GM10266 (cell line): ENCODE results near the gene SCAPER.
"Not testable (repeated sequence)": the region's sequence is repeated elsewhere in the genome, so short reads cannot be mapped to it uniquely, and the experiment has no call there.

ENCODE experiments used
- DNase-seq: peaks from one replicate; pipeline ENCODE4 v3.0.0; 2012; ENCODE audit errors: extremely low spot score
- TF ChIP-seq, protein P1 (sequence below): IDR thresholded peaks from 2 replicates; pipeline ENCODE4 v1.5.1; 2012; ENCODE audit warnings: mild to moderate bottlenecking, low read depth; ENCODE audit not compliant: control insufficient read depth, insufficient read depth; ENCODE audit errors: missing control alignments

SCAPER gene

DNA sequence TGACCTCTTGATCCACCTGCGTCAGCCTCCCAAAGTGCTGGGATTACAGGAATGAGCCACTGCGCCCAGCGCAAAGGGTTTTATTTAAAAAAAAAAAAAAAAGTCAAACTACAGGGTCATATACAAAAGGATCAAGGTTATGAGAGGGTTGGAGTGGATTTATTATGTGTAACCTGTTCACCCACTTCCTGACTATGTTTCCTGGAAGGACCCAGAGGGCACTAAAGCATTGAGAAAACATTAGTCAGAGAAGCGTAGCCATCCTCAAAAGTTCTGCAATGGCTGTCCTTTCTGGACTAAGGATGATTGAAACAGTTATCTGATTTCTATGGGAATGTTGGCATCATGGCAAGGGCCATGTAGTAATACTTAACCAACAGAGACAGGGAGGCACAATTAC is 7.3 kb upstream of the SCAPER start:
- no peak for DNase-seq
- TF ChIP-seq, protein P1, sequence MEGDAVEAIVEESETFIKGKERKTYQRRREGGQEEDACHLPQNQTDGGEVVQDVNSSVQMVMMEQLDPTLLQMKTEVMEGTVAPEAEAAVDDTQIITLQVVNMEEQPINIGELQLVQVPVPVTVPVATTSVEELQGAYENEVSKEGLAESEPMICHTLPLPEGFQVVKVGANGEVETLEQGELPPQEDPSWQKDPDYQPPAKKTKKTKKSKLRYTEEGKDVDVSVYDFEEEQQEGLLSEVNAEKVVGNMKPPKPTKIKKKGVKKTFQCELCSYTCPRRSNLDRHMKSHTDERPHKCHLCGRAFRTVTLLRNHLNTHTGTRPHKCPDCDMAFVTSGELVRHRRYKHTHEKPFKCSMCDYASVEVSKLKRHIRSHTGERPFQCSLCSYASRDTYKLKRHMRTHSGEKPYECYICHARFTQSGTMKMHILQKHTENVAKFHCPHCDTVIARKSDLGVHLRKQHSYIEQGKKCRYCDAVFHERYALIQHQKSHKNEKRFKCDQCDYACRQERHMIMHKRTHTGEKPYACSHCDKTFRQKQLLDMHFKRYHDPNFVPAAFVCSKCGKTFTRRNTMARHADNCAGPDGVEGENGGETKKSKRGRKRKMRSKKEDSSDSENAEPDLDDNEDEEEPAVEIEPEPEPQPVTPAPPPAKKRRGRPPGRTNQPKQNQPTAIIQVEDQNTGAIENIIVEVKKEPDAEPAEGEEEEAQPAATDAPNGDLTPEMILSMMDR = no peak

DNA sequence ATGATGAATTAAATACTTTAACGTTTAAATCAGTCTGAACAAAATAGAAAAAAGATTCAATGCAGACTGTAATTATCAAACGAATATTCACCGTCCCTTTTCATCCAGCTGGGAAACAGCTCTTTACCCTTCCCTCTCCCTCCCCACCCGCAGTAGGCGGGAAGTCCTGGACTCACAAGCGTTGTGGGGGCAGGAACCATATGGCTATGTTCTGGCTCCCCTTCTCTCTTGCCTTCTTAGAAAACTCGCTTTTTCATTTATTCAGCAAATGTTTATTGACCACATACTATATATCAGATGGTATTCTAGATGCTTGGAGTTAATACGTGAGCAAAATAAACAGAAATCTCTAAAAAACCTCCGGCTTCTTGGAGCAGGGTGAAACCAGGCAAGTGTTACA is 715 bp upstream of the SCAPER start:
- no peak for DNase-seq
- TF ChIP-seq, protein P1 = no peak

DNA sequence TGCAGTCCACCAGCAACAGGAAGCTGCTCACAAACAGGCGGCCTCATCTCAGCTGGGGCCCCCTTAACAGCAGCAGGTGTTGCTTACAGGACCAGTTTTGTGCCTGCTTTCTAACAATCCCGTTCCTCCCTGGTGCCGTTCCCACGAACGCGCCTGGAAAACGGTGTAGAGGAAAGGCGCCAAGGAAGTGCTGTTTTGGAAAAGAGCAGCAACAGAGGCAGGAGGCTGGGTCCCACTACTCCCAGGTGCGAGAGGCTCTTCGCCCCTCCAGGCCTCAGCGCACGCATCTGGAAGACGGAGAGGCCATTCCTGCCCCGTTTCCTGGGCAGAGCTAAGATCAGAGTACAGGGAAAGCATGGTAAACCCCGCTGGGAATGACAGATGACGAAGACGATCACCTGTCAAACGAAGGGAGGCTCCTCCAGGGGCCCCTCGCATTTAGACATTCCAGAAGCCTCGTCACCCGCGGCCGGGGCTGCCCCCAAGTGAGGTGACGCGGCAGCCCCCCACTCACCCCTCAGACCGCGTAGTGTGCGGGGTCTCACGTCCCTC is 603 bp downstream of the SCAPER start:
- peak; percentile 31 for DNase-seq
- TF ChIP-seq, protein P1 = no peak

DNA sequence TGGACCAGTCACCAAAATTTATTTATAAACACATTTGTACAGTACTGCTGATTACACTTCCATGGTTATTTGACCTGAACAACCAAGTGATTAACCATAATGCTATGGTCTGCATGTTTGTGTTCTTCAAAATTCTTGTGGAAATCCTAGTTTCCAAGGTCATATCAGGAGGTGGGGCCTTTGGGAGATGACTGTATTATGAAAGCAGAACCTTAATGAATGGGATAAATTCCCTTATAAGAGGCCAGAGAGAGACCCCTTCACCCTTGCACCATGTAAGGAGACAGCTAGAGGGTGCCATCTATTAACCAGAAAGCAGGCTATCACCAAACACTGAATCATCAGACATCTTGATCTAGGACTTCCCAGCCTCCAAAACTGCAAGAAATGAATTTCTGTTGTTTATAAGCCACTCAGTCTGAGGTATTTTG is 1.9 kb downstream of the SCAPER start:
- TF ChIP-seq, protein P1 = peak; percentile 57

DNA sequence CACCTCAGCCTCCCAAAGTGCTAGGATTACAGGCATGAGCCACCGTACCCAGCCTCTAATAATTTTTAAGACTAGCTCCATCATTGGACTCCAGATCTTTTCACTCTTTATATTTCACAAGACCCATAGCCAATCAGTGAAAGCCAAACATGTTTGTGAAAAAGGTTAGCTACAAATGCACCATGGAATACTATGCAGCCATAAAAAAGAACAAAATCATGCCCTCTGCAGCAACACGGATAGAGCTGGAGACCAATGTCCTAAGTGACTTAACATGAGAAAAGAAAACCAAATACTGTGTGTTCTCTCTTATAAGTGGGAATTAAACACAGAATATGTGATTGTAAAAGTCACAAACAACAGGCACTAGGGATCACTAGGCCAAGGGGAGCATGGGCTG is 3.2 kb downstream of the SCAPER start:
- DNase-seq = no peak
- TF ChIP-seq, protein P1 = no peak

More for the DNA sequence above, 1.9 kb downstream of the SCAPER start:
- peak; percentile 49 for DNase-seq

DNA sequence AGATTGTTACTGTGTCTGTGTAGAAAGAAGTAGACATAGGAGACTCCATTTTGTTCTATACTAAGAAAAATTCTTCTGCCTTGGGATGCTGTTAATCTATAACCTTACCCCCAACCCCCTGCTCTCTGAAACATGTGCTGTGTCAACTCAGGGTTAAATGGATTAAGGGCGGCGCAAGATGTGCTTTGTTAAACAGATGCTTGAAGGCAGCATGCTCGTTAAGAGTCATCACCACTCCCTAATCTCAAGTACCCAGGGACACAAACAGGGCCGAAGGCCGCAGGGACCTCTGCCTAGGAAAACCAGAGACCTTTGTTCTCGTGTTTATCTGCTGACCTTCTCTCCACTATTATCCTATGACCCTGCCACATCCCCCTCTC is 5.2 kb downstream of the SCAPER start:
- DNase-seq = not testable (repeated sequence)

DNA sequence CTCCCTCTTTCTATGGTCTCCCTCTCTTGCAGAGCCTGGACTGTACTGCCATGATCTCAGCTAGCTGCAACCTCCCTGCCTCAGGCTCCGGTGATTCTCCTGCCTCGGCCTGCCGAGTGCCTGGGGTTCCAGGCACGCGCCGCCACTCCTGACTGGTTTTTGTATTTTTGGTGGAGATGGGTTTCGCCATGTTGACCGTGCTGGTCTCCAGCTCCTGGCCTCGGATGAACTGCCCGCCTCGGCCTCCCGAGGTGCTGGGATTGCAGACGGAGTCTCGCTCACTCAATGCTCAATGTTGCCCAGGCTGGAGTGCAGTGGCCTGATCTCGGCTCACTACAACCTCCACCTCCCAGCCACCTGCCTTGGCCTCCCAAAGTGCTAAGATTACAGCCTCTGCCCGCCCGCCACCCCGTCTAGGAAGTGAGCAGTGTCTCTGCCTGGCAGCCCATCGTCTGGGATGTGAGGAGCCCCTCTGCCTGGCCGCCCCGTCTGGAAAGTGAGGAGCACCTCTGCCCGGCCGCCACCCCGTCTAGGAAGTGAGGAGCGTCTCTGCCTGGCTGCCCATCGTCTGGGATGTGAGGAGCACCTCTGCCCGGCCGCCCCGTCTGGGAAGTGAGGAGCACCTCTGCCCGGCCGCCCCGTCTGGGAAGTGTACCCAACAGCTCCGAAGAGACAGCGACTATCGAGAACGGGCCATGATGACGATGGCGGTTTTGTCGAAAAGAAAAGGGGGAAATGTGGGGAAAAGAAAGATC is 5.8 kb downstream of the SCAPER start:
- not testable (repeated sequence) for DNase-seq

DNA sequence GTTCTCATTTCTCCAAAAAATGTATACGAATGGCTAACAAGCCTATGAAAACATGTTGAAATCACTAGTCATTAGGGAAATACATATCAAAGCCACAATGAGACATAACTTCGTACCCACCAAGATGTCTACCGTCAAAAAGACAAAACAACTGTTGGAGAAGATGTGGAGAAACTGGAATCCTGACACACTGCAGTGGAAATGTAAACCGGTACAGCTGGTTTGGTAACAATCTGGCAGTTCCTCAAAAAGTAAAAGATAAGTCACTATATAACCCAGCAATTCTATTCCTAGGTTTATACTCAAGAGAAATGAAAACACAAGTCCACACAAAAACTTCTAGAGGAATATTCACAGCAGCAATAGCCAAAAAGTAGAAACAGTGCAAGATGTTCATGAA is 7.0 kb downstream of the SCAPER start:
- DNase-seq = no peak

More for the DNA sequence above, 7.0 kb downstream of the SCAPER start:
- TF ChIP-seq, protein P1 = no peak
